Vagina (tissue), 2 donors: ENCODE results near the gene CNTRL.

Source experiments
- POLR2AphosphoS5 ChIP-seq, 2 donors: sonication (generic); formaldehyde crosslinking; IDR thresholded peaks; one replicate each; pipeline ENCODE4 v1.9.0; 2017; ENCODE audit warnings: antibody characterized with exemption in 2 of 2, mild to moderate bottlenecking in 2 of 2, low read depth in 1 of 2; ENCODE audit not compliant: insufficient read depth in 1 of 2
- TF ChIP-seq, protein P1 (sequence below), 3 experiments: fragments of 450-650 bp in 2 of 3; fragments of 200-600 bp in 1 of 3; sonication (generic) in 1 of 3; IDR thresholded peaks; one replicate each; pipeline ENCODE4 v1.5.1; 2017 to 2019; ENCODE audit warnings: antibody characterized with exemption in 3 of 3, mild to moderate bottlenecking in 2 of 3, moderate library complexity in 2 of 3

DNA sequence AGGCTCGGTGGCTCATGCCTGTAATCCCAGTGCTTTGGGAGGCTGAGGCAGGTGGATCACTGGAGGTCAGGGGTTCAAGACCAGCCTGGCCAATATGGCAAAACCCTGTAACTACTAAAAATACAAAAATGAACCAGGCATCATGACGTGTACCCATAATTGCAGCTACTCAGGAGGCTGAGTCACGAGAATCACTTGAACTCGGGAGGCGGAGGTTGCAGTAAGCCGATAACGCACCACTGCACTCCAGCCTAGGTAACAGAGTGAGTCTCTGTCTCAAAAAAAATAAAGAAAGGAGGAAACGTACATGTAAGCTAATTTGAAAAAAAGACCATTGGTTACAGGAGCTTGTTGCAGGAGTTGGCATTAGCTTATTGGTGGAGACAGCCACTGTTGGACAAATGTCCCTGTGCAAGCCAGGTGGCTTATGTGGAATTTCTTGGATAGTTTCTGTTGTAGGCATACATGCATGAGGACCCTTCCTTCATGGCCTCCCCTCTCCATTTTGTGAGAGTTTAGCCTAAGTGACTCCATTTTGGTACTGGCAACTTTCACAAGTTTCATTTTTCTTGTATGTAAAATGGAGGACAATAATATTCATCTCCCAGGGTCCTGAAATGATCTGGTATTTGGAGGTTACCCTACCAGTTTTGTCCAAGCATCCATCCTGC lies 143.7 kb downstream of the CNTRL start:
- TF ChIP-seq, protein P1, sequence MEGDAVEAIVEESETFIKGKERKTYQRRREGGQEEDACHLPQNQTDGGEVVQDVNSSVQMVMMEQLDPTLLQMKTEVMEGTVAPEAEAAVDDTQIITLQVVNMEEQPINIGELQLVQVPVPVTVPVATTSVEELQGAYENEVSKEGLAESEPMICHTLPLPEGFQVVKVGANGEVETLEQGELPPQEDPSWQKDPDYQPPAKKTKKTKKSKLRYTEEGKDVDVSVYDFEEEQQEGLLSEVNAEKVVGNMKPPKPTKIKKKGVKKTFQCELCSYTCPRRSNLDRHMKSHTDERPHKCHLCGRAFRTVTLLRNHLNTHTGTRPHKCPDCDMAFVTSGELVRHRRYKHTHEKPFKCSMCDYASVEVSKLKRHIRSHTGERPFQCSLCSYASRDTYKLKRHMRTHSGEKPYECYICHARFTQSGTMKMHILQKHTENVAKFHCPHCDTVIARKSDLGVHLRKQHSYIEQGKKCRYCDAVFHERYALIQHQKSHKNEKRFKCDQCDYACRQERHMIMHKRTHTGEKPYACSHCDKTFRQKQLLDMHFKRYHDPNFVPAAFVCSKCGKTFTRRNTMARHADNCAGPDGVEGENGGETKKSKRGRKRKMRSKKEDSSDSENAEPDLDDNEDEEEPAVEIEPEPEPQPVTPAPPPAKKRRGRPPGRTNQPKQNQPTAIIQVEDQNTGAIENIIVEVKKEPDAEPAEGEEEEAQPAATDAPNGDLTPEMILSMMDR (IDR thresholded peaks at IDR 0.05): no peak
- no peak for TF ChIP-seq POLR2AphosphoS5 (IDR thresholded peaks at IDR 0.05; ENCODE audit: insufficient read depth in 1 of 2, low read depth in 1 of 2)
